ENCODE results near the gene IRF2BP1.
A peak's percentile ranks its signal among the peaks of the same experiment; 100 is the strongest.
"Not testable (repeated sequence)": the region's sequence is repeated elsewhere in the genome, so short reads cannot be mapped to it uniquely, and the experiment has no call there.

The IRF2BP1 gene

GRCh38 chr19:45901912-45902650 lies 16.1 kb upstream of the IRF2BP1 start, which contains the start of gene MYPOP:
Gene MYPOP (minus strand): TSS chr19:45902613. CDS start chr19:45901773, 840 bp downstream.
- DNase-seq, result no peak

- DNase-seq, result no peak
These were observed 15.5 kb upstream of the IRF2BP1 start for GRCh38 chr19:45901432-45901911.

- DNase-seq, result no peak
These were observed 14.9 kb upstream of the IRF2BP1 start for GRCh38 chr19:45900738-45901431.

GRCh38 chr19:45899919-45900589 lies 14.1 kb upstream of the IRF2BP1 start:
- no peak for DNase-seq

- no peak for DNase-seq
These were observed 13.3 kb upstream of the IRF2BP1 start for GRCh38 chr19:45899253-45899652.

- DNase-seq, result no peak
These were observed 11.4 kb upstream of the IRF2BP1 start for GRCh38 chr19:45897261-45897812.

- not testable (repeated sequence) for DNase-seq
These were observed 10.2 kb upstream of the IRF2BP1 start for GRCh38 chr19:45895983-45896599.

- DNase-seq, result no peak
These were observed 9.6 kb upstream of the IRF2BP1 start for GRCh38 chr19:45895519-45895972.

GRCh38 chr19:45890877-45891276 lies 4.9 kb upstream of the IRF2BP1 start:
- DNase-seq, result no peak

- DNase-seq, result no peak
These were observed 3.4 kb upstream of the IRF2BP1 start for GRCh38 chr19:45889210-45889885.

GRCh38 chr19:45887200-45887710 lies 1.3 kb upstream of the IRF2BP1 start:
- no peak for DNase-seq

- DNase-seq, result peak; percentile 83
These were observed 672 bp upstream of the IRF2BP1 start for GRCh38 chr19:45886427-45887199.

- DNase-seq, result no peak
These were observed 1.0 kb downstream of the IRF2BP1 start for GRCh38 chr19:45884682-45885555.

- no peak for DNase-seq
These were observed 1.9 kb downstream of the IRF2BP1 start for GRCh38 chr19:45883881-45884681.

GRCh38 chr19:45883586-45883880 lies 2.4 kb downstream of the IRF2BP1 start:
- DNase-seq, result no peak

GRCh38 chr19:45882652-45883585 lies 3.0 kb downstream of the IRF2BP1 start:
- peak; percentile 80 for DNase-seq

- DNase-seq, result no peak
These were observed 3.9 kb downstream of the IRF2BP1 start for GRCh38 chr19:45881909-45882528.

All from GDM1 (cell line).